GM18907 (cell line): ENCODE results near the gene TMTC1.

ENCODE experiments used
- ATAC-seq: cut with Tn5 transposase; IDR thresholded peaks from one replicate; pipeline ENCODE4 v1.9.1; 2021; ENCODE audit warnings: mild to moderate bottlenecking, moderate library complexity; ENCODE audit not compliant: unreplicated experiment

Gene TMTC1

DNA sequence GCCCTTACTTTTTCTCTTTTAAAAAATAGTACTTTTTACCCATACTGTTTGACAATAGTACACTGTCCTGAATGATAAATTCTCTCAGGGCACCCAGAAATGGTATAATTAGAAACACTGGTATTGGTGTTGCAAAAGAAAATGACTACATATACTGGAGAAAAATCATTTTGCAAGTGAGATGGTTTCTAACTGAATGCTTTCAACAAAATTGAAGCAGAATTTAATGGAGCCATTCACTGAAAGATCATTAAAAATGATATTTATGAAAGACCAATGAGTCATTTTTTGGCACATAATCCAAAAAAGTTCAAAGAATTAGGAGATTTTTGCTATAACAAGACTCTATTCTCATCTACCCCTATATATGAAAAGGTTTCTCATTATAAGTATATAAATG, 68.8 kb downstream of the TMTC1 start:
- ATAC-seq, result no peak

DNA sequence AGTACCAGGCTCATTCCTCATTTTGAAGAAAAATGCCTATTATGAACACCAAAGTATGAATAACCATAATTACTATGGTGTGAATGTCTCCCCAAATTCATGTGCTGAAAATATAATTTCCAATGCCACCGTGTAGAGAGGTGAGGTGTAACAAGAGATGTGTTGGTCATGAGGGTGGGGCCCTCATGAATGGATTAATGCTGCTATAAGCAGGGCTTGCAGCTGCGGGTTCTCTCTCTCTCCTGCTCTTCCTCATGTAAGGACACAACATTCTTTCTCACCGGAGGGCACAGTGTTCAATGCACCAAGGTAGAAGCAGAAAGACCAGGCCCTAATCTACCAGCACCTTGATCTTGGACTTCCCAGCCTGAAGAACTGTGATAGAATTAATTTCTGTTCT, 70.0 kb downstream of the TMTC1 start:
- no peak for ATAC-seq

DNA sequence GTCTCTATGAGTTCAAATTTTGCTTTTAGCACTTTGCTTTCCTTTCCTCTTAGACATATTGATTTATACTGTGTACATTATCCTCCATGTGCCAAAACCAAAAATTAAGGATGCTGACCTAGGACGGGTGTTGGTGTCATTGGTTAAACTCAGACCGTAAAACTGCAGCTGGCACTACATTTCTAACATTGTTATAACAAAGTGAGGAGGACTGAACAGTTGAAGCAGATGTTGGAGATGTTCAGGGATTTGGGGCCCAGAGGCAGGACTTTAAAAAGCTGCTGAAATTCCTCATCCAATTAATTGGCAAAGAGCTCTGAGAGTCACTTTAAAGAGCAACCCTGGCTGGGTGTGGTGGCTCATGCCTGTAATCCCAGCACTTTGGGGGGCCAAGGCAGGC, 72.4 kb downstream of the TMTC1 start:
- no peak for ATAC-seq

DNA sequence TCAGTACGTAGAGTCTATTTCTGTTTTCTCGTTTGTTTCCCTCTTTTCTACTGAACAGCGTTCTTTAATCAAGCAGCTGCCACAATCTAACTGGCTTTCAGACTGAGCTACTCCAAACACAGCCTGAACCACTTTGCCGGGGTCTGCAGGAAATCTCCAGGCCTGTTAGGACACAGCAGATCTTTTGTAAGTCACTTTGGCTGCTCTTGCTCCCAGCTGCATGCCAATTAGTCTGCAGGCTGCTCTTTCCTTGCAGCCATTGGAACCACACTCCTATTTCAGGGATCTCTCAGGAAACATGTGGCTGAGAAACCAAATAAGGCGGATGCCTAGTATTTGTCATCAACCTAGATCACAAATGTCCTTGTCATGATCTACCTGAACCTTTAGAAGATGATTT, 73.6 kb downstream of the TMTC1 start:
- no peak for ATAC-seq

DNA sequence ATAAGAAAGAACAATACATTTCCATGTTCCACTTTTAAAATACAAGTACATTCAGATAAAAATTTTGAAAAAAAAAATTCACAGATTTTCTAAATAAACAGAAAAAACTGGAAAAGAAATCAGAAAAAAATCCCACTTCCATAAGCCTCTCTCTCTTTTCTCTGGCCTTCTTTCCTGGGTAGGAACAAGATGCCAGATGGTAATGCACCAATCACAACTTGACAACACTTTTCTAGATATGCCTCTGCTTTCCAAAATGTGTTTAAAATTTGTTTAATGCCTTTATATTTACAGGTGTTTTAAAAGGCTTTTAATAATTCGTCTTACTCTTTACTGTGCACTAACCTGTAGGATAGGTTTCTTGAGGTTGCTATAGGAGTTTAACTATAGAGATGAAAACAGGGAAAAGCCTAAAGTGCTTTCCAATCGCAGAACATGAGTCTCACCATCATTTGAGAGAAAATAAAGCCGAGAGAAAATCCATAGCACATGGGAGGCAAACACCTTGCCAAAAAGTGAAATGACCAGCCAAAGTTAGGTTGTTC, 74.2 kb downstream of the TMTC1 start:
- no peak for ATAC-seq

DNA sequence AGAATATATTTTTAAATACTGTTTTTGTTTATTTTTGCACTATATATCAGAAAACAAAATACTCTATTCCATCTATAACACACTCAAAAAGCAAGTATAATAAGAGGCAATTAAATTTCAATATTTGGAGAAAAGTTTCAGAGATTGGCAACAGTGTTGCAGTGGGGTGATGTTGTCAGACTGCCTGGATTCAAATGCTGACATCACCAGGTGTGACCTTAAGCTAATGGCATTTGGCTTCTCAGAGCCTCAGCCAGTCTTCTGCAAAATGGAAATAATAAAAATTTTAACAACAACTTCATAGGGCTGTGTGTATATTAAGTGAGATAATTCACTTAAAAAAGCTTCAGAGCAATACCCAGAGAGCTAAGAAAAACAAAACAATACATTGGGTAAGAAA, 74.7 kb downstream of the TMTC1 start:
- ATAC-seq, result no peak

DNA sequence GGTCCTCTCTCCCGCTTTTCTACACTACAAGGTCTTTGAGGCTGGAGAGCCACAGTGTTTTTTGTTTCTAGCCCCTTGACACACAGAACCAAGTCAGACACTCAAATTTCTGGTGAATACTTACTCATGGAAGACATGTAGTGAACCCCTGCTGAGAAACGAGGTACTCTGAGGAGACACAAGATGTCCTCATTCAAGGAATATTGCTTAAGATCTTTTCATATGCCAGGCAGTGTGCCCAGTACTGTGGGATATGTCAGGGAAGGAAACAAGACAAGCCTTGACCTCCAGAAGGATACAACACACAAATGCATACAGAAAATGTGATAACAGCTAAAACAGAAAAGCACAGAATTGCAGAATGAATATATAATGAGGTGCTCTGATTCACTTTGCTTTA, 75.9 kb downstream of the TMTC1 start:
- ATAC-seq, result no peak

DNA sequence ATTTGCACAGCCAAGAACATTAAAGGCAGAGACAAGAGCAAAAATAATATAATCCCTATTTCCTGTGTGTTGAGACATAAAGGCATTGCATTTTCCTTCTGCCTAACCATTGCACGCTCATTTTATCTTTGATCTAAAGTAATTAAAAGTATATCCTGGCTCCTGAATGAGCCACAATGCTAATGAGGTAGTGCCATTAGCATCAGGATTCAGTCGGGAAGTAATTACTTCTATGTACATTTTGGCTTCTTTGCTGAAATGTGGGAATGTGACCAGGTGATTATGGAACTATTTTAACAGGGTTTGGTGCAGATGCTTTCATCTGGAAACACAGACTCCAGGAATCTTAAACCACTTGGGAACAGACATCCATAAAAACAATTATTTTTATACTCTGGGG, 77.4 kb downstream of the TMTC1 start:
- ATAC-seq, result no peak

GRCh38 chr12:29703528-29703927, 80.2 kb downstream of the TMTC1 start:
- no peak for ATAC-seq

DNA sequence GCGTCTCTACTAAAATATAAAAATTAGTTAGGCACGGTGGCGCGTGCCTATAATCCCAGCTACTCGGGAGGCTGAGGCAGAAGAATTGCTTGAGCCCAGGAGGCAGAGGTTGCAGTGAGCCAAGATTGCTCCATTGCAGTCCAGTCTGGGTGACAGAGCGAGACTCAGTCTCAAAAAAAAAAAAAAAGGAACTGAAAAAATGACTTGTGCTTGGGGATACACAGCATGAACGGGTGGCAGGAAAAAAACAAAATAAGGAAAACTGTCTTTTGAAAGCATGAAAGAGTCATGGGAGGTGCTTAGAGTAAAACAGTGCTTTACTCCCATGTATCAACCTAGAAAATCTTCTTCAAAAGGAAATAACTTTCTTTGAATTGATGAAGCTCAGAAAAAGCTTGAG, 80.8 kb downstream of the TMTC1 start:
- ATAC-seq, result no peak

DNA sequence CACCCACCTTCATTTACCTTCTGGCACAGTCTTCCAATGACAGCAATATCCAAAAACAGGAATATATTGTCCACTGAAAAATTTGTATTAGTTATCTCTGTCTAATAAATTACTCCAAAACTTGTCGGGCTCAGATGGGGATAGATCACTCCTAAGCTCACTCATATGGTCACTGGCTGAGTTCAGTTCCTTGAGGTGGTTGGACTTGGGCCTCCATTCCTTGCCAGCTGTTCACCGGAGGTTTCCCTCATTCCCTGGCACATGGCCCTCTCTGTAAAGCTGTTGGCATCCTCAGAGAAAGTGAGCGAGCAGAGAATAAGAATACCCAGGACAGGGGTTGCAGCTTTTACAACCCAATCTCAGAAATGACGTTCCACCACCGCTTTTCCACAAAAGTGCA, 81.5 kb downstream of the TMTC1 start:
- no peak for ATAC-seq

GRCh38 chr12:29700761-29701481, 82.8 kb downstream of the TMTC1 start:
- ATAC-seq, result no peak

GRCh38 chr12:29698756-29699155, 85.0 kb downstream of the TMTC1 start:
- no peak for ATAC-seq

DNA sequence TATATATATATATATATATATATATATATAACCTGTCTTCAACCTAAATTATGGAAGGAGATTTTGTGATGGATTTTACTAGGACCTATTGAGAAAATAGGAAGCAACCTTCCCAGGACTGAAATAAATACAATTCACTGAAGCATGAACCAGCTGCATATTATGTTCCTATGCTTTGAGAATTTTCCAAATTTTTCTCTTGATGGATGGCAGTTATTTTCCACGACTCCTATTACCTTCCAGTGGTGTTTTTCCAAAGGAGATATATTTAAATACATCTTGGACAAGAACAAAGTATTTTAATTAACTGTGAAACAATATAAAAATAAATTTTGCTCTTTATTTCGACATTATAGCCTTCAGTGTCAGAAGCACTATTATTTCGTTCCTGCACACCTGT, 87.9 kb downstream of the TMTC1 start:
- no peak for ATAC-seq

- ATAC-seq, result no peak
These were observed 88.7 kb downstream of the TMTC1 start for GRCh38 chr12:29695026-29695425.

- ATAC-seq, result no peak
These were observed 89.7 kb downstream of the TMTC1 start for GRCh38 chr12:29694002-29694401.

DNA sequence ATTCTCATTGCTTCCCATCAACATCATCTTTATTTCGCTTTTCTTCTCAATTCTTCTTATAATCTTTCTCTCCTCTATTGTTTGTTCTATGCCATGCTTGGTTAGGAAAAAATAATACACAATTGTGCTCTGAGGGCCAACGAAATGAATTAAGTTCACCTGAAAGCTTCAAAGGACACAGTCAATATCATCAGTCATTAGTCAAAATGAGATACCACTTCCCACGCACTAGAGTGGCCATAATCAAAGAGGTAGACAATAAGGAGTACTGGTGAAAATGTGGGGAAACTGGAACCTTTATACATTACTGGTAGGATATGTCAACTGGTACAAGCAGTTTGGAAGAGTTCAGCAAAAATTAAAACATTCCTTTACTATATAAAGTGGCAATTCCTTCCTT, 91.5 kb downstream of the TMTC1 start:
- ATAC-seq, result peak; percentile 65

DNA sequence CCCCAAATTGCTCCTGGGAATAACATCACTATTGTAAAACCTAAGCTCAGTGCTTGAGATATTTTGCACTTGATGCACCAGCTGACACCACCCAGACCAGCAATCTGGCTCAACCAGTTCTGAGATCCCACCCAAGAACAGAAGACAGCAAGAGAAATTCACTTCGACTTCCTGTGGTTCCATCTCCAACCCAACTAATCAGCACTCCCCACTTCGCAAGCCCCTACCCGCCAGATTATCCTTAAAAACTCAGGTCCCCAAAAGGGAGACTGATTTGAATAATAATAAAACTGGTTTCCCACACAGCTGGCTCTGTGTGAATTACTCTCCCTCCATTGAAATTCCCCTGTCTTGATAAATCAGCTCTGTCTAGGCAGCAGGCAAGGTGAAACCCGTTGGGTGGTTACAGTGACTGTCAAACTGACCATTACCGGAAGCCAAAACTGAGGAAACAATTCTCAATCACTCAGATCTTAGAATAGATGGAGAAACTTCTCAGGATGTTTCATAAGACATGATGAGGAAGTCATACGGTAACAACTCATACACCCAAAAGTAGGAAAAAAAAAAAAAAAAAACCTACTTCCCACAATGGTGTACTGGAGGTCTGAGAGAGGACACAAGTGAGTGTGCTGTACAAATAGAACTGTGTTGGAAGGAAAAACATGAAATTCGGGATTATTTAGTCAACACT, 92.4 kb downstream of the TMTC1 start:
- peak; percentile 43 for ATAC-seq

DNA sequence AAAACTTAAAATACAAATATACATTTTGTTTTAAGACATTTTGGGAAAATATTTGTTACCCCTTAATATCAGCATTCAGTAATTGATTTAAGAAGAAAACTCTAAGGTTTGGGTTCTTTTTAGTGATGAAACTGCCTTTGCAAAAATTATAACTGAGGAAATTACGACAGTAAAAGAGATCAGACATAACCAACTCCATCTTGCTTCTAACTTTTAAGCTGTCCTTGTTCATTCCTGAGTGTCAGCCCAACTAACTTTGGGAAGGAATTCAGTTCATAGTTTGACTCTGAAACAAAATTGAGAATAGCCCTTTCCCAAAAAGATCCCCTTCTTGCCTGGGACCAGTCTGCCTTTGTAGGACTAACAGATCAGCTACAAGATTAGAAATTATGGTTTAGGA, 93.0 kb downstream of the TMTC1 start:
- no peak for ATAC-seq

- no peak for ATAC-seq
These were observed 94.8 kb downstream of the TMTC1 start for GRCh38 chr12:29688914-29689313.

DNA sequence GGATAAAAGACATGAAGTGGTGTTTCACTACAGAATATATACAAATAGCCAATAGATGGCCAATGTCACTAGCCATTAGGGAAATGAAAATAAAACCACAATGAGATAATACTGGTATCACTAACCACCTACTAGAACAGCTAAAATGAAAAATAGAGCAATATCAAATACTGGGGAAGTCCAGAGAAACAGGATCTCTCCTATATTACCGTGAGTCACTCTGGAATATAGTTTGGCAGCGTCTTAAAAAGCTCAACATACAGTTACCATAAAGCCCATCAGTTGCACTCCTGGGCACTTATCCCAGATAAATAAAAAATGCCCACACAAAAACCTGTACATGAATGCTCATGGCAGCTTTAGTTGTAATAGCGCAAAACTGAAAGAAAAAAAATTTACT, 101.7 kb downstream of the TMTC1 start:
- ATAC-seq, result no peak

GRCh38 chr12:29681370-29681769, 102.4 kb downstream of the TMTC1 start:
- ATAC-seq, result no peak
